ENCODE results near the gene TUT7.

DNA sequence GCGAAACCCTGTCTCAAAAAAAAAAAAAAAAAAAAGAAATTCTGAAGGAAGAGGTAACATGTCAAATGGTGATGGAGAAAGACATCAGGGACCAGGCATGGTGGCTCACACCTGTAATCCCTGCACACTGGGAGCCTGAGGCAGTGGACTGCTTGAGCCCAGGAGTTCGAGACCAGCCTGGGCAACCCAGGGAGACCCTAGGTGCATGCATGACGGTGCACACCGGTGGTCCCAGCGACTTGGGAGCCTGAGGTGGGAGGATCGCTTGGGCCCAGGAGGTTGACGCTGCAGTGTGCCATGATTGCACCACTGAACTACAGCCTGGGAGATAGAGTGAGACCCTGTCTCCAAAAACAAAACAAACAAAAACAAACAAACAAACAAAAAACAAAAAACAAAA is 73.6 kb downstream of the TUT7 start:
- no peak for TF ChIP-seq SP1 (IDR thresholded peaks at IDR 0.05)
- TF ChIP-seq CTBP1 (IDR thresholded peaks at IDR 0.05; ENCODE audit: borderline replicate concordance), result no peak
- no peak for TF ChIP-seq SUZ12 (IDR thresholded peaks at IDR 0.05)
- no peak for TF ChIP-seq FOXM1 (IDR thresholded peaks at IDR 0.05; ENCODE audit: borderline replicate concordance)
- TF ChIP-seq ZNF384 (IDR thresholded peaks at IDR 0.05), result no peak
- no peak for TF ChIP-seq ELF4 (IDR thresholded peaks at IDR 0.05)
- no peak for TF ChIP-seq BHLHE40 (IDR thresholded peaks at IDR 0.05; ENCODE audit: borderline replicate concordance)
- TF ChIP-seq FOXK2 (IDR thresholded peaks at IDR 0.05), result no peak
- no peak for TF ChIP-seq PKNOX1 (IDR thresholded peaks at IDR 0.05)
- TF ChIP-seq NFRKB (IDR thresholded peaks at IDR 0.05), result no peak

Data from HEK293T (cell line).